Astrocyte (in vitro differentiated cells and primary cell): ENCODE data around the gene ZNF609. TPM values are rescaled to one million over a fixed set of nuclear protein-coding genes. Genes with fewer than 3 reads are reported as not detected.

Source experiments
- DNase-seq: peaks from one replicate; pipeline ENCODE4 v3.0.0-alpha.2; 2010; ENCODE audit warnings: low read depth
- FAIRE-seq: peaks from 2 replicates; lab custom pipeline; 2011; peaks lifted over from hg19 to GRCh38; lab: Jason Lieb, UNC
- H2AFZ ChIP-seq: 2 replicates; pipeline ENCODE4 v1.6.0; 2012; ENCODE audit warnings: low read depth, low read length, inconsistent platforms
- H3K27ac ChIP-seq: 2 replicates; pipeline ENCODE4 v1.5.1; 2011; ENCODE audit warnings: low read depth, low read length, inconsistent platforms
- H3K27me3 ChIP-seq: 2 replicates; pipeline ENCODE4 v1.6.0; 2011; ENCODE audit warnings: low read length, inconsistent platforms; ENCODE audit not compliant: insufficient read depth
- H3K36me3 ChIP-seq: 2 replicates; pipeline ENCODE4 v1.5.1; 2011; ENCODE audit warnings: low read length, inconsistent platforms; ENCODE audit not compliant: insufficient read depth
- H3K4me1 ChIP-seq: 2 replicates; pipeline ENCODE4 v1.5.1; 2011; ENCODE audit warnings: low read length, inconsistent platforms; ENCODE audit not compliant: insufficient read depth
- H3K4me2 ChIP-seq: 2 replicates; pipeline ENCODE4 v1.6.0; 2012; ENCODE audit warnings: low read length, inconsistent platforms
- H3K4me3 ChIP-seq: 2 replicates; pipeline ENCODE4 v1.5.1; 2011; ENCODE audit warnings: low read depth, mild to moderate bottlenecking, low read length, inconsistent platforms; ENCODE audit not compliant: insufficient read depth
- H3K79me2 ChIP-seq: 2 replicates; pipeline ENCODE4 v1.6.0; 2012; ENCODE audit warnings: mild to moderate bottlenecking, low read length, inconsistent platforms; ENCODE audit not compliant: insufficient read depth
- H3K9ac ChIP-seq: 2 replicates; pipeline ENCODE4 v1.6.0; 2012; ENCODE audit warnings: mild to moderate bottlenecking, low read length, inconsistent platforms
- H3K9me3 ChIP-seq: 2 replicates; pipeline ENCODE4 v1.5.1; 2012; ENCODE audit warnings: low read depth, mild to moderate bottlenecking, low read length, inconsistent platforms; ENCODE audit not compliant: insufficient read depth
- H4K20me1 ChIP-seq: 2 replicates; pipeline ENCODE4 v1.6.0; 2012; ENCODE audit warnings: low read length, inconsistent platforms; ENCODE audit not compliant: insufficient read depth
- H3K27ac Mint-ChIP-seq: one replicate; pipeline ENCODE4 v1.8.0; 2021; ENCODE audit warnings: mild to moderate bottlenecking, mixed read lengths; ENCODE audit not compliant: unreplicated experiment
- H3K27me3 Mint-ChIP-seq: one replicate; pipeline ENCODE4 v1.8.0; 2021; ENCODE audit warnings: low read depth, mixed read lengths; ENCODE audit not compliant: unreplicated experiment
- H3K36me3 Mint-ChIP-seq: one replicate; pipeline ENCODE4 v1.8.0; 2021; ENCODE audit warnings: low read depth, mixed read lengths; ENCODE audit not compliant: unreplicated experiment
- H3K4me1 Mint-ChIP-seq: one replicate; pipeline ENCODE4 v1.8.0; 2021; ENCODE audit warnings: low read depth, mixed read lengths; ENCODE audit not compliant: unreplicated experiment
- H3K4me3 Mint-ChIP-seq: one replicate; pipeline ENCODE4 v1.8.0; 2021; ENCODE audit warnings: mild to moderate bottlenecking, moderate library complexity, mixed read lengths; ENCODE audit not compliant: unreplicated experiment
- H3K9me3 Mint-ChIP-seq: one replicate; pipeline ENCODE4 v1.8.0; 2021; ENCODE audit warnings: mild to moderate bottlenecking, mixed read lengths; ENCODE audit not compliant: unreplicated experiment
- CTCF ChIP-seq: IDR thresholded peaks from 2 replicates; pipeline ENCODE4 v1.5.1; 2011; ENCODE audit warnings: low read depth, mild to moderate bottlenecking, inconsistent platforms, low read length, moderate library complexity; ENCODE audit not compliant: insufficient read depth
- EZH2 ChIP-seq: IDR thresholded peaks from 2 replicates; pipeline ENCODE4 v1.6.1; 2012; ENCODE audit warnings: mild to moderate bottlenecking, low read length, inconsistent platforms; ENCODE audit not compliant: insufficient read depth
- total RNA-seq: library from RNA; stranded (reverse); gene quantifications from 2 replicates; pipeline ENCODE4 v1.2.1, GENCODE V29; 2021

Gene ZNF609
- total RNA-seq, 1 donor from 2014 or later, result 38.5 TPM

DNA sequence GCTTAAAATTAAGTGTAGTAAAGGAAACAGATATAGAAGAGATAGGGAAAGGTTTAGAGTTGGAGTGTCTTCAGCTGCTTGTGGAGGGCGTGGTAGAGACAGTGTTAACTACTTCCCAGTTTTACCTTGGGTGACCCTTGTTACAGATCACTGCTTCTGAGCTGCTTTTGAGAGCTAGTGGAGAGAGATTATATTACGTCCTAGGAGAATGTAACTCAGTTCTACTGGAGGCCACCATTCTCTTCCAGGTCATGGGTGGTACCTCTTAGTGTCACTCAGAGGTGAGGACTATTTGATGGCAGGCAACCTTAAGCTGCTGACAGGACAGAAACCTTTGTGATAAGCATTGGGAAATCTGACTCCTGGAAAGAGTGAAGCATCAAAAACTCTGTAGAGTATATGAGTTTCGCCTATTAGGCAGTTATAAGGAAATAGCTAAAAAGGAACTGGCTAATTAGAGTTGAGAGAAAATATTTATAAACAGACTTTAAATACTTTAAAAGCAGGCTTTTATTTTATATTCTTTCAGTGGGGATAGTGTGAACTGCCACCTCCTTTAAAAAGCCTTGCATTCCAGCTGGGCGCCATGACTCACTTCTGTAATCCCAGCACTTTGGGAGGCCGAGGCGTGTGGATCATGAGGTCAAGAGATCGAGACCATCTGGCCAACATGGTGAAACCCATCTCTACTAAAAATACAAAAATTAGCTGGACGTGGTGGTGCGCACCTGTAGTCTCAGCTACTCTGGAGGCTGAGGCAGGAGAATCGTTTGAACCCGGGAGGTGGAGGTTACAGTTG lies 106.5 kb downstream of the ZNF609 start:
- Histone ChIP-seq H3K36me3 (peaks cover 7% of the 10 kb centered on the region), H3K9ac (no peak overlapping the region), H3K4me3 (no peak overlapping the region), H3K27ac (no peak overlapping the region), H3K4me2 (no peak overlapping the region), H3K4me1 (no peaks in the 10 kb centered on the region), H4K20me1 (peaks cover 76% of the 10 kb centered on the region), H2AFZ (no peak overlapping the region), H3K9me3 (no peaks in the 10 kb centered on the region), H3K27me3 (no peaks in the 10 kb centered on the region), H3K79me2 (peaks cover 81% of the 10 kb centered on the region)
- no peak for FAIRE-seq
- TF ChIP-seq CTCF, result no peak
- no peak for TF ChIP-seq EZH2
- DNase-seq, result no peak
- no peaks in the 10 kb centered on the region for H3K9me3 Mint-ChIP-seq
- peaks cover 7% of the 10 kb centered on the region for H3K36me3 Mint-ChIP-seq
- no peak overlapping the region for H3K27ac Mint-ChIP-seq
- no peaks in the 10 kb centered on the region for H3K27me3 Mint-ChIP-seq
- H3K4me3 Mint-ChIP-seq, result no peak overlapping the region
- peaks cover 15% of the 10 kb centered on the region for H3K4me1 Mint-ChIP-seq

GRCh38 chr15:64568765-64569164 lies 108.4 kb downstream of the ZNF609 start:
- Histone ChIP-seq H4K20me1 (peaks cover 81% of the 10 kb centered on the region), H3K4me3 (no peak overlapping the region), H3K79me2 (peaks cover 77% of the 10 kb centered on the region), H3K4me2 (no peak overlapping the region), H3K9ac (no peak overlapping the region), H2AFZ (no peak overlapping the region), H3K9me3 (peaks cover 2% of the 10 kb centered on the region), H3K27me3 (no peaks in the 10 kb centered on the region), H3K4me1 (no peaks in the 10 kb centered on the region), H3K36me3 (peaks cover 4% of the 10 kb centered on the region), H3K27ac (no peak overlapping the region)
- Mint-ChIP-seq H3K4me1 (peaks cover 15% of the 10 kb centered on the region), H3K27ac (no peak overlapping the region), H3K36me3 (peaks cover 11% of the 10 kb centered on the region), H3K4me3 (no peak overlapping the region), H3K9me3 (no peaks in the 10 kb centered on the region), H3K27me3 (no peaks in the 10 kb centered on the region)
- TF ChIP-seq CTCF (no peak), EZH2 (no peak)
- FAIRE-seq (no peak), DNase-seq (no peak)

GRCh38 chr15:64571857-64572291 lies 111.5 kb downstream of the ZNF609 start:
- Mint-ChIP-seq H3K4me1 (peaks cover 20% of the 10 kb centered on the region), H3K4me3 (no peak overlapping the region), H3K27me3 (no peaks in the 10 kb centered on the region), H3K36me3 (peaks cover 5% of the 10 kb centered on the region), H3K9me3 (no peaks in the 10 kb centered on the region), H3K27ac (no peak overlapping the region)
- DNase-seq, result no peak
- H3K79me2 ChIP-seq, result peaks cover 68% of the 10 kb centered on the region
- FAIRE-seq, result no peak
- no peak overlapping the region for H3K9ac ChIP-seq
- peaks cover 78% of the 10 kb centered on the region for H4K20me1 ChIP-seq
- peaks cover 7% of the 10 kb centered on the region for H3K4me1 ChIP-seq
- no peak overlapping the region for H2AFZ ChIP-seq
- H3K27ac ChIP-seq, result no peak overlapping the region
- H3K9me3 ChIP-seq, result peaks cover 2% of the 10 kb centered on the region
- no peaks in the 10 kb centered on the region for H3K27me3 ChIP-seq
- no peak overlapping the region for H3K4me2 ChIP-seq
- H3K36me3 ChIP-seq, result peaks cover under 1% of the 10 kb centered on the region
- TF ChIP-seq CTCF, result no peak
- no peak for TF ChIP-seq EZH2
- no peak overlapping the region for H3K4me3 ChIP-seq
